Left ventricle myocardium inferior (tissue), 1 donor: ENCODE data around the gene CNGA3. TPM values are rescaled to one million over a fixed set of nuclear protein-coding genes. Genes with fewer than 3 reads are reported as not detected.

Experiments used
- DNase-seq: peaks from one replicate; pipeline ENCODE4 v3.0.0-alpha.2; 2020
- H3K27ac ChIP-seq: fragments of 200-600 bp; replicated peaks from 2 replicates; pipeline ENCODE4 v1.8.0; 2021
- H3K27me3 ChIP-seq: fragments of 200-600 bp; 2 replicates; pipeline ENCODE4 v1.8.0; 2021; ENCODE audit warnings: low read depth
- H3K36me3 ChIP-seq: fragments of 200-600 bp; 2 replicates; pipeline ENCODE4 v1.8.0; 2021
- H3K4me1 ChIP-seq: fragments of 200-600 bp; 2 replicates; pipeline ENCODE4 v1.8.0; 2021
- H3K4me3 ChIP-seq: fragments of 200-600 bp; 2 replicates; pipeline ENCODE4 v1.8.0; 2021; ENCODE audit warnings: mild to moderate bottlenecking, moderate library complexity
- H3K9me3 ChIP-seq: fragments of 200-600 bp; replicated peaks from 2 replicates; pipeline ENCODE4 v1.8.0; 2021
- CTCF ChIP-seq: fragments of 200-600 bp; IDR thresholded peaks from 2 replicates; pipeline ENCODE4 v1.8.0; 2021; ENCODE audit warnings: antibody characterized with exemption, mild to moderate bottlenecking, borderline replicate concordance
- intact Hi-C: fragments of 100-400 bp; cut with micrococcal nuclease; formaldehyde crosslinking; loops from one replicate; pipeline ENCODE4 v1.11.0; 2022
- total RNA-seq: library from RNA; stranded (reverse); fragmentation: NEBNext Ultra II Directional; extraction: Animal tissue kit (Norgen Biotek cat#: 25700); gene quantifications from one replicate; pipeline ENCODE4 v1.2.1, GENCODE V29; 2021
- donor health status: DM: no; HTN: yes; CAD: no; lungs with severe emphysema.

Gene CNGA3
- total RNA-seq, 1 donor from 2014 or later = not detected

- Histone ChIP-seq H3K4me1 (no peaks in the 10 kb centered on the region), H3K27me3 (peaks cover 64% of the 10 kb centered on the region), H3K36me3 (no peaks in the 10 kb centered on the region), H3K9me3 (no peaks in the 10 kb centered on the region), H3K27ac (no peak overlapping the region), H3K4me3 (no peak overlapping the region)
- TF ChIP-seq CTCF = no peak
- intact Hi-C loops = no loop called here
- no peak for DNase-seq
Measured at GRCh38 chr2:98310010-98310409, 36.2 kb upstream of the CNGA3 start.

GRCh38 chr2:98311090-98311489, 35.2 kb upstream of the CNGA3 start:
- TF ChIP-seq CTCF = no peak
- Histone ChIP-seq H3K4me3 (no peak overlapping the region), H3K27ac (no peak overlapping the region), H3K27me3 (peaks cover 54% of the 10 kb centered on the region), H3K36me3 (no peaks in the 10 kb centered on the region), H3K4me1 (no peaks in the 10 kb centered on the region), H3K9me3 (no peaks in the 10 kb centered on the region)
- DNase-seq = no peak
- intact Hi-C loops = no loop called here

- Histone ChIP-seq H3K4me3 (no peak overlapping the region), H3K27me3 (peaks cover 54% of the 10 kb centered on the region), H3K27ac (no peak overlapping the region), H3K4me1 (no peaks in the 10 kb centered on the region), H3K9me3 (no peaks in the 10 kb centered on the region), H3K36me3 (no peaks in the 10 kb centered on the region)
- DNase-seq = no peak
- TF ChIP-seq CTCF = no peak
- intact Hi-C loops = no loop called here
Measured at GRCh38 chr2:98311771-98312545, 34.3 kb upstream of the CNGA3 start.

GRCh38 chr2:98313492-98314250, 32.6 kb upstream of the CNGA3 start:
- Histone ChIP-seq H3K9me3 (peaks cover 3% of the 10 kb centered on the region), H3K36me3 (no peaks in the 10 kb centered on the region), H3K27me3 (peaks cover 37% of the 10 kb centered on the region), H3K4me3 (no peak overlapping the region), H3K27ac (no peak overlapping the region), H3K4me1 (no peaks in the 10 kb centered on the region)
- intact Hi-C loops = no loop called here
- no peak for DNase-seq
- no peak for TF ChIP-seq CTCF

- Histone ChIP-seq H3K27me3 (peaks cover 31% of the 10 kb centered on the region), H3K4me1 (no peaks in the 10 kb centered on the region), H3K27ac (no peak overlapping the region), H3K36me3 (no peaks in the 10 kb centered on the region), H3K9me3 (peaks cover 8% of the 10 kb centered on the region), H3K4me3 (no peak overlapping the region)
- TF ChIP-seq CTCF = no peak
- DNase-seq = no peak
- intact Hi-C loops = no loop called here
Measured at GRCh38 chr2:98314251-98314650, 32.0 kb upstream of the CNGA3 start.
